MM.1S (cell line): ENCODE data around the gene MYBPC3.

Experiments
- CTCF ChIP-seq: fragments of 300-600 bp; sonication (generic); IDR thresholded peaks from 2 replicates; pipeline ENCODE4 v1.5.1; 2016; ENCODE audit warnings: antibody characterized with exemption, low read length, mixed read lengths
- EZH2 ChIP-seq: fragments of 300-600 bp; sonication (generic); optimal IDR thresholded peaks from 2 replicates; pipeline ENCODE3; 2017; ENCODE audit warnings: low read depth, mild to moderate bottlenecking, antibody characterized with exemption, low read length, mixed read lengths
- EZH2phosphoT487 ChIP-seq: fragments of 300-600 bp; sonication (generic); IDR thresholded peaks from 2 replicates; pipeline ENCODE4 v1.6.1; 2018; ENCODE audit warnings: antibody characterized with exemption, low read length

GRCh38 chr11:47379317-47379716 is 26.8 kb upstream of the MYBPC3 start:
- TF ChIP-seq EZH2 (no peak), CTCF (no peak), EZH2phosphoT487 (no peak)
